Colonic mucosa (tissue), 4 donors: Measurements from ENCODE around the gene CYP46A1. TPM values are rescaled to one million over a fixed set of nuclear protein-coding genes. Genes with fewer than 3 reads are reported as not detected.

Experiments
- DNase-seq: peaks from one replicate; pipeline ENCODE4 v3.0.0-alpha.2; 2020
- H3K27ac ChIP-seq: fragments of 200-600 bp; one replicate; pipeline ENCODE4 v1.8.0; 2021
- H3K27me3 ChIP-seq: fragments of 200-600 bp; one replicate; pipeline ENCODE4 v1.8.0; 2021
- H3K36me3 ChIP-seq: fragments of 200-600 bp; one replicate; pipeline ENCODE4 v1.8.0; 2021
- H3K4me1 ChIP-seq: fragments of 200-600 bp; one replicate; pipeline ENCODE4 v1.8.0; 2021; ENCODE audit warnings: mild to moderate bottlenecking
- H3K4me3 ChIP-seq: fragments of 200-600 bp; one replicate; pipeline ENCODE4 v1.8.0; 2021
- H3K9ac ChIP-seq, 2 donors: one replicate each; pipeline ENCODE4 v1.7.0; 2013; ENCODE audit warnings: control low read depth in 2 of 2, low read depth in 2 of 2, low read length in 2 of 2
- H3K9me3 ChIP-seq: fragments of 200-600 bp; one replicate; pipeline ENCODE4 v1.8.0; 2021
- CTCF ChIP-seq: fragments of 200-600 bp; IDR thresholded peaks from one replicate; pipeline ENCODE4 v1.8.0; 2022; ENCODE audit warnings: antibody characterized with exemption, mild to moderate bottlenecking
- intact Hi-C: fragments of 100-400 bp; cut with DNase I; formaldehyde crosslinking; loops from one replicate; pipeline ENCODE4 v1.14.1; 2022
- total RNA-seq, 2 donors: library from RNA; stranded (reverse); fragmentation: NEBNext Ultra II Directional in 1 of 2; extraction: Animal tissue kit (Norgen Biotek cat#: 25700) in 1 of 2; gene quantifications; one replicate each; pipeline ENCODE4 v1.2.1, GENCODE V29; 2021
- donor health status: healthy.
- donor health status: DM: no; HTN: no; CAD: no.
- donor health status: DM: no; HTN: no; CAD: no.

Gene CYP46A1
- total RNA-seq, 2 donors from 2014 or later = 0.05 to 0.25 TPM

GRCh38 chr14:99688629-99689028 is 4.5 kb downstream of the CYP46A1 start:
- no peaks in the 10 kb centered on the region for H3K9me3 ChIP-seq
- no peaks in the 10 kb centered on the region for H3K4me1 ChIP-seq
- H3K4me3 ChIP-seq = no peak overlapping the region
- intact Hi-C loops = no loop called here
- peak; percentile 10 for DNase-seq
- H3K9ac ChIP-seq = no peak overlapping the region
- no peak for TF ChIP-seq CTCF
- no peaks in the 10 kb centered on the region for H3K36me3 ChIP-seq
- H3K27me3 ChIP-seq = no peaks in the 10 kb centered on the region
- H3K27ac ChIP-seq = no peak overlapping the region

- H3K36me3 ChIP-seq = no peaks in the 10 kb centered on the region
- no peaks in the 10 kb centered on the region for H3K9me3 ChIP-seq
- H3K4me1 ChIP-seq = no peaks in the 10 kb centered on the region
- H3K4me3 ChIP-seq = no peak overlapping the region
- H3K9ac ChIP-seq = no peak overlapping the region
- no peak overlapping the region for H3K27ac ChIP-seq
- TF ChIP-seq CTCF = no peak
- no peak for DNase-seq
- intact Hi-C loops = no loop called here
- no peaks in the 10 kb centered on the region for H3K27me3 ChIP-seq
Observed at GRCh38 chr14:99689266-99690236, 5.5 kb downstream of the CYP46A1 start.

- Histone ChIP-seq H3K36me3 (no peaks in the 10 kb centered on the region), H3K9ac (no peak overlapping the region), H3K4me1 (no peaks in the 10 kb centered on the region), H3K27me3 (no peaks in the 10 kb centered on the region), H3K4me3 (no peak overlapping the region), H3K9me3 (no peaks in the 10 kb centered on the region), H3K27ac (no peak overlapping the region)
- intact Hi-C loops = no loop called here
- DNase-seq = no peak
- TF ChIP-seq CTCF = no peak
Observed at GRCh38 chr14:99690636-99691035, 6.5 kb downstream of the CYP46A1 start.

- no peak for DNase-seq
- no peaks in the 10 kb centered on the region for H3K9me3 ChIP-seq
- no peaks in the 10 kb centered on the region for H3K27me3 ChIP-seq
- no peak for TF ChIP-seq CTCF
- no peak overlapping the region for H3K4me3 ChIP-seq
- intact Hi-C loops = no loop called here
- no peaks in the 10 kb centered on the region for H3K36me3 ChIP-seq
- no peak overlapping the region for H3K27ac ChIP-seq
- H3K9ac ChIP-seq = no peak overlapping the region
- H3K4me1 ChIP-seq = no peaks in the 10 kb centered on the region
Observed at GRCh38 chr14:99691111-99691885, 7.2 kb downstream of the CYP46A1 start.

GRCh38 chr14:99693918-99694317 is 9.8 kb downstream of the CYP46A1 start:
- H3K4me1 ChIP-seq = no peaks in the 10 kb centered on the region
- no peak overlapping the region for H3K9ac ChIP-seq
- no peaks in the 10 kb centered on the region for H3K9me3 ChIP-seq
- H3K36me3 ChIP-seq = no peaks in the 10 kb centered on the region
- DNase-seq = no peak
- no peak overlapping the region for H3K4me3 ChIP-seq
- TF ChIP-seq CTCF = no peak
- H3K27ac ChIP-seq = no peak overlapping the region
- intact Hi-C loops = no loop called here
- H3K27me3 ChIP-seq = no peaks in the 10 kb centered on the region
